Tibial nerve (tissue), 4 donors: ENCODE measurements around the gene DGCR8.

Experiments used
- EP300 ChIP-seq, 2 donors: sonication (generic); formaldehyde crosslinking; IDR thresholded peaks; one replicate each; pipeline ENCODE4 v1.6.1; 2017; ENCODE audit warnings: antibody characterized with exemption in 2 of 2, mild to moderate bottlenecking in 1 of 2
- TF ChIP-seq, protein P1 (sequence below), 5 experiments: fragments of 200-600 bp in 3 of 5; fragments of 450-650 bp in 2 of 5; sonication (generic) in 3 of 5; IDR thresholded peaks; one replicate each; pipeline ENCODE4 v1.5.1; 2016 to 2019; ENCODE audit warnings: antibody characterized with exemption in 5 of 5, mild to moderate bottlenecking in 3 of 5, moderate library complexity in 2 of 5

DNA sequence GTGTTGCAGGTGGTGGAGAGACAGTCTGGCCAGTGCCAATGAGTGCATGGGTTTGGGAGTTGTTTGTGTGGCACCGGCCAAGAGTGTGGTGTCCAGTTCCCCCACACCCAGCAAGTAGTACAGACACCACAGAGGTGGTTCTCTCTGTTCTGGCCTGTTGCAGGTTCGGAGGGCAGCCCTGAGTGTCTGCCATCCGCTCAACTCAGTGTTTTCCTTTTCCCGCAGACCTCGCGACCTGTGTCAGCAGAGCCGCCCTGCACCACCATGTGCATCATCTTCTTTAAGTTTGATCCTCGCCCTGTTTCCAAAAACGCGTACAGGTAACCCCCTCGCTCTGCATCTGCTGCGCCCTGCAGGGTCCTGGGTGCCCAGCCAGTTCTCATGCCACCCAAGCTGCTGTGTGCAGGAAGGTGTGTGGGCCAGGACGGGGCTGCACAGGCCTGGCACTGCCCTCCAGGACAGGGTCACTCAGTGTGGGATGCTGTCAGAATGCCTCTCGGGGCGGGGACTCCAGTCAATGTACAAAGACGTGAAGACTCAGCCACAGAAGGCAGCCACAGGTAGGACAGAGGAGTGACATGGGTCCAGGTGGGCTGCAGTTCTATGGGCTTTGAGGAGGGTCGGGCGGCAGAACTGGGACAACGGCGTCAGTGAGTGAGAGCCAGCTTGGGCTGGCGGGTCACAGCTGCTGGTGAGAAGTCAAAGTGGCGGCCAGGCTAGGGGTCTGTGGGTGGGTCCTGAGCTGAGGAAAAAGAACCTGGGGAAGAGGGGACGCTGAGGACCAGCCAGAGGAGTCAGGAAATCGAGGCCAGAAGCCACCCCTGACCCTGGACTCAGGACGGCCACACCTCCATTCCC lies 43.3 kb upstream of the DGCR8 start:
- TF ChIP-seq, protein P1, sequence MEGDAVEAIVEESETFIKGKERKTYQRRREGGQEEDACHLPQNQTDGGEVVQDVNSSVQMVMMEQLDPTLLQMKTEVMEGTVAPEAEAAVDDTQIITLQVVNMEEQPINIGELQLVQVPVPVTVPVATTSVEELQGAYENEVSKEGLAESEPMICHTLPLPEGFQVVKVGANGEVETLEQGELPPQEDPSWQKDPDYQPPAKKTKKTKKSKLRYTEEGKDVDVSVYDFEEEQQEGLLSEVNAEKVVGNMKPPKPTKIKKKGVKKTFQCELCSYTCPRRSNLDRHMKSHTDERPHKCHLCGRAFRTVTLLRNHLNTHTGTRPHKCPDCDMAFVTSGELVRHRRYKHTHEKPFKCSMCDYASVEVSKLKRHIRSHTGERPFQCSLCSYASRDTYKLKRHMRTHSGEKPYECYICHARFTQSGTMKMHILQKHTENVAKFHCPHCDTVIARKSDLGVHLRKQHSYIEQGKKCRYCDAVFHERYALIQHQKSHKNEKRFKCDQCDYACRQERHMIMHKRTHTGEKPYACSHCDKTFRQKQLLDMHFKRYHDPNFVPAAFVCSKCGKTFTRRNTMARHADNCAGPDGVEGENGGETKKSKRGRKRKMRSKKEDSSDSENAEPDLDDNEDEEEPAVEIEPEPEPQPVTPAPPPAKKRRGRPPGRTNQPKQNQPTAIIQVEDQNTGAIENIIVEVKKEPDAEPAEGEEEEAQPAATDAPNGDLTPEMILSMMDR (IDR thresholded peaks at IDR 0.05) = no peak
- TF ChIP-seq EP300 (IDR thresholded peaks at IDR 0.05) = no peak
